Effector memory CD4-positive, alpha-beta T cell (primary cell): Measurements from ENCODE around the gene GDA.
"Not testable (repeated sequence)": the region's sequence is repeated elsewhere in the genome, so short reads cannot be mapped to it uniquely, and the experiment has no call there.

ENCODE experiments used
- DNase-seq, 3 donors: peaks; one replicate each; pipeline ENCODE4 v3.0.0-alpha.2; 2020
- H3K27ac ChIP-seq: 2 replicates; pipeline ENCODE4 v1.7.0; 2013; ENCODE audit warnings: mild to moderate bottlenecking, low read length, moderate library complexity; ENCODE audit not compliant: insufficient read depth, poor library complexity, severe bottlenecking
- H3K27me3 ChIP-seq: replicated peaks from 2 replicates; pipeline ENCODE4 v1.7.0; 2013; ENCODE audit warnings: mild to moderate bottlenecking, low read length; ENCODE audit not compliant: insufficient read depth, control insufficient read depth, poor library complexity, severe bottlenecking
- H3K36me3 ChIP-seq: 2 replicates; pipeline ENCODE4 v1.7.0; 2013; ENCODE audit warnings: mild to moderate bottlenecking, low read length, moderate library complexity; ENCODE audit not compliant: control insufficient read depth, insufficient read depth
- H3K4me1 ChIP-seq: 2 replicates; pipeline ENCODE4 v1.7.0; 2013; ENCODE audit warnings: low read length, mild to moderate bottlenecking; ENCODE audit not compliant: control insufficient read depth, insufficient read depth, poor library complexity, severe bottlenecking
- H3K4me3 ChIP-seq: 2 replicates; pipeline ENCODE4 v1.7.0; 2013; ENCODE audit warnings: low read length, low read depth, mild to moderate bottlenecking; ENCODE audit not compliant: insufficient read depth, poor library complexity, severe bottlenecking
- H3K9me3 ChIP-seq: 2 replicates; pipeline ENCODE4 v1.7.0; 2013; ENCODE audit warnings: mild to moderate bottlenecking, low read length, moderate library complexity; ENCODE audit not compliant: control insufficient read depth

The GDA gene

GRCh38 chr9:72290311-72290710 lies 141.1 kb downstream of the GDA start:
- H3K4me3 ChIP-seq = no peak overlapping the region
- H3K36me3 ChIP-seq = no peaks in the 10 kb centered on the region
- H3K27ac ChIP-seq = no peak overlapping the region
- H3K9me3 ChIP-seq = no peaks in the 10 kb centered on the region
- no peaks in the 10 kb centered on the region for H3K4me1 ChIP-seq
- H3K27me3 ChIP-seq = no peaks in the 10 kb centered on the region
- no peak for DNase-seq

- not testable (repeated sequence) for H3K27me3 ChIP-seq, DNase-seq, H3K27ac ChIP-seq, H3K4me1 ChIP-seq, H3K36me3 ChIP-seq, H3K4me3 ChIP-seq, H3K9me3 ChIP-seq
Observed at GRCh38 chr9:72291576-72291975, 142.3 kb downstream of the GDA start.

- no peaks in the 10 kb centered on the region for H3K4me1 ChIP-seq
- H3K27ac ChIP-seq = no peak overlapping the region
- no peaks in the 10 kb centered on the region for H3K9me3 ChIP-seq
- H3K27me3 ChIP-seq = no peaks in the 10 kb centered on the region
- H3K4me3 ChIP-seq = no peak overlapping the region
- H3K36me3 ChIP-seq = no peaks in the 10 kb centered on the region
- no peak for DNase-seq
Observed at GRCh38 chr9:72292256-72292682, 143.0 kb downstream of the GDA start.

- no peak overlapping the region for H3K27ac ChIP-seq
- DNase-seq = no peak
- no peak overlapping the region for H3K4me3 ChIP-seq
- H3K9me3 ChIP-seq = no peaks in the 10 kb centered on the region
- H3K36me3 ChIP-seq = no peaks in the 10 kb centered on the region
- H3K4me1 ChIP-seq = no peaks in the 10 kb centered on the region
- no peaks in the 10 kb centered on the region for H3K27me3 ChIP-seq
Observed at GRCh38 chr9:72292874-72293607, 143.8 kb downstream of the GDA start.

GRCh38 chr9:72294936-72295335 lies 145.7 kb downstream of the GDA start:
- Histone ChIP-seq H3K9me3 (no peaks in the 10 kb centered on the region), H3K4me3 (no peak overlapping the region), H3K27me3 (no peaks in the 10 kb centered on the region), H3K36me3 (no peaks in the 10 kb centered on the region), H3K27ac (no peak overlapping the region), H3K4me1 (no peaks in the 10 kb centered on the region)
- DNase-seq = no peak

GRCh38 chr9:72297516-72297915 lies 148.3 kb downstream of the GDA start:
- Histone ChIP-seq H3K9me3 (no peaks in the 10 kb centered on the region), H3K4me1 (no peaks in the 10 kb centered on the region), H3K27me3 (no peaks in the 10 kb centered on the region), H3K27ac (no peak overlapping the region), H3K36me3 (no peaks in the 10 kb centered on the region), H3K4me3 (no peak overlapping the region)
- no peak for DNase-seq

- Histone ChIP-seq H3K4me1 (peaks cover under 1% of the 10 kb centered on the region), H3K36me3 (no peaks in the 10 kb centered on the region), H3K27ac (no peak overlapping the region), H3K4me3 (no peak overlapping the region), H3K9me3 (no peaks in the 10 kb centered on the region), H3K27me3 (no peaks in the 10 kb centered on the region)
- DNase-seq = no peak
Observed at GRCh38 chr9:72299017-72299603, 149.9 kb downstream of the GDA start.

GRCh38 chr9:72300873-72301272 lies 151.6 kb downstream of the GDA start:
- Histone ChIP-seq H3K27ac (no peak overlapping the region), H3K27me3 (no peaks in the 10 kb centered on the region), H3K9me3 (no peaks in the 10 kb centered on the region), H3K36me3 (no peaks in the 10 kb centered on the region), H3K4me1 (peaks cover 9% of the 10 kb centered on the region), H3K4me3 (no peak overlapping the region)
- DNase-seq = no peak
